ENCODE data around the gene VAMP5.

DNA sequence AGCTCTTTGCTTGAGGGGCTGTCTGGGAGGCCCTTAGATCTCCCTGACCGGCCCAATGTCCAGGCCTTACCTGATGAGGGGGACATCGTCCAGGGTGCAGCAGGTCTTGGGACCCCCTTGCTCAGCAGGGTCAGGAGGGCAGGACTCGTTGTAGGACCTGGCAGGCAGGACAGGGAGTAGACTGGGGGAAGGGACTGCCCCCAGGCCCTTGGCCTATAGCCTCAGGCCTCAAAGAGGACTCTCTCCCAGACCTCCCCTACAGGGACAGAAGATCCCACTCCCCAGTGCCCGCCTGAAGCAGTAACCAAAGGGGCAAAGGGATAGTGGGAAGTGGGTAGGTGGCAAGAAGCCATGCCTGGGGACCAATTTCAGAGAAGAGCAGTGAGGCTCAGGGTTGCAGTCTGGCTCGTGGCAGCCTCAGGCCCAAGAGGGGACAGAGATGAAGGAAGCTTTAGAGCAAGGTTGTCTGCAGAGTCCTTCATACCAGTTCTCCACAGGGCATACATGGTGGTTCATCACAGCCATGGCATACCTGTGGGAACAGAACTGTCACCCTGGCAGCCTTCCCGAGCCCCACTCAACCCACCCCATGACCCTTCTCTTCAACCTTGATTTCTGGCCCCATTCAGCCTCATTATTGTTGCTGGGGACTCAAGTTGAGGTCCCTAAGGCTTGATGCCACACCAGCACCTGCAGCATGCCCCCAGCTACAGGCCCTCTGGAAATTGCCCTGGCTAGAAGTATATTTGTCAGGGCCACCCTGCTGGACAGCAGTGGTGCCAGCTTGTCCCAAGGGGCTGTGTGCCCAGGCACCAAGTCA, 16.9 kb downstream of the VAMP5 start:
- no peak for TF ChIP-seq EZH2 (IDR thresholded peaks at IDR 0.05; ENCODE audit: borderline replicate concordance, low read depth, low read length, severe bottlenecking)
- no peak for TF ChIP-seq CTCF (IDR thresholded peaks at IDR 0.05; ENCODE audit: borderline replicate concordance, extremely low read depth, low read length, poor library complexity, severe bottlenecking)
